ENCODE measurements around the gene PLEKHB1. TPM values are rescaled to one million over a fixed set of nuclear protein-coding genes. Genes with fewer than 3 reads are reported as not detected.

PLEKHB1 gene, protein sequence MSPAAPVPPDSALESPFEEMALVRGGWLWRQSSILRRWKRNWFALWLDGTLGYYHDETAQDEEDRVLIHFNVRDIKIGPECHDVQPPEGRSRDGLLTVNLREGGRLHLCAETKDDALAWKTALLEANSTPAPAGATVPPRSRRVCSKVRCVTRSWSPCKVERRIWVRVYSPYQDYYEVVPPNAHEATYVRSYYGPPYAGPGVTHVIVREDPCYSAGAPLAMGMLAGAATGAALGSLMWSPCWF
- 10 to 100 TPM in 1 of 2 donors, 1 to 10 TPM in 1; 9.6 to 38.8 TPM for total RNA-seq
- 10 to 100 TPM in 1 of 2 donors, 1 to 10 TPM in 1; 8.1 to 14.2 TPM for polyA plus RNA-seq
- long read RNA-seq, donor 1, transcript PLEKHB1-201 (7 exons, 2,016 nt), result major isoform, 5 of 7 reads
- long read RNA-seq, donor 1, partial matches to known transcripts, result 0 of 7 reads
- long read RNA-seq, donor 1, other reads (novel, unspliced or antisense), result 0 of 7 reads
- long read RNA-seq, donor 2, partial matches to known transcripts, result 0 of 2 reads
- long read RNA-seq, donor 2, other reads (novel, unspliced or antisense), result 0 of 2 reads
- long read RNA-seq, donor 3, partial matches to known transcripts, result 0 of 2 reads
- long read RNA-seq, donor 3, other reads (novel, unspliced or antisense), result 0 of 2 reads
- long read RNA-seq, donor 4, partial matches to known transcripts, result 0 of 2 reads
- long read RNA-seq, donor 4, other reads (novel, unspliced or antisense), result 0 of 2 reads
- long read RNA-seq, donor 5, partial matches to known transcripts, result 0 of 4 reads
- long read RNA-seq, donor 5, other reads (novel, unspliced or antisense), result 0 of 4 reads

DNA sequence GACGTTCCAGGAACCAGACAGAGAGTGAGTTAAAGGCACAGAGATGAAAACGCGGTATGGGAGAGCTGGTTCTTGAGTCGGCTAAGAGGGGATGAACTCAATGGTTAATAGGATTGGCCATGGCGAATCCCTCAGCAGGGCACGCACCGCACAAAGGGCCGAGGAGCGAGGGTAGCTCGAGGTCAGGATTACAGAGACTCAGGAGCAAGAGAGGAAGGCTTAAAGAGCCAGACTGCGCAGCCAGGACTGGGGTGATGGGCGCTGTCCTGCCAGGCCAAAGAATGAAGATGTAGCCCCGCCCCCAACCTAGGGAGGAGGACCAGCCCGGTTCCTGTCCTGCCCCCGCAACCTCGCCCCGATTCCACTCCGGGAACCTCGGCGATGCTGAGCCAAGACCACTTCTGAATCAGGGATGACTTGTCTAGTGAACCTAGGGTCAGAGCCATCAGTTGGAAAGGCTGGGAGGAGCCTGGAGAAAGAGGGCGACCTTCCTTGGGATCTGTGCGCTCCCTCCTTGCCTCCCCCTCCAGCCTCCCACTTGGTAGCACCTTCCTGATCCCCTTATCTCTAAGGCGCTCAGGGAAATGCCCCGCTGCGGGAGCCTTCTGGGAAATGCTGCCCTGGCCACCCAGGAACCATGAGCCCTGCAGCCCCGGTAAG, at the start of gene PLEKHB1:
PLEKHB1 (plus strand) TSS at position 610 of the 660 bp plus-strand sequence; CDS start at position 638, 28 bp downstream.
- Histone ChIP-seq H3K36me3 (ENCODE audit: control insufficient read depth in 4 of 4, insufficient read depth in 4 of 4, low read length in 4 of 4) (no peaks in the 10 kb centered on the region), H3K27ac (ENCODE audit: low read depth in 1 of 2, low read length in 1 of 2) (no peak within 1 kb of the TSS), H3K4me3 (no peak within 1 kb of the TSS), H3K9ac (ENCODE audit: insufficient read depth in 1 of 2, low read length in 2 of 2) (no peak within 1 kb of the TSS), H3K9me3 (ENCODE audit: control insufficient read depth in 4 of 4, insufficient read depth in 3 of 4, low read length in 3 of 4) (no peaks in the 10 kb centered on the region), H3K27me3 (ENCODE audit: control insufficient read depth in 3 of 3, insufficient read depth in 3 of 3, low read length in 2 of 3) (peaks cover 0 to 18% (median 7%) of the 10 kb centered on the region in 3 donors), H3K4me1 (ENCODE audit: control insufficient read depth in 5 of 5, insufficient read depth in 5 of 5, low read length in 5 of 5) (peaks cover 0 to 17% (median 0%) of the 10 kb centered on the region in 5 donors)
- ATAC-seq (ENCODE audit: insufficient read depth, low FRiP score) (no peak), DNase-seq (no peak)
- WGBS, 2 donors, result 57 to 70% methylated on average over 24 to 26 of the region's 26 CpGs
- TF ChIP-seq, protein P1, sequence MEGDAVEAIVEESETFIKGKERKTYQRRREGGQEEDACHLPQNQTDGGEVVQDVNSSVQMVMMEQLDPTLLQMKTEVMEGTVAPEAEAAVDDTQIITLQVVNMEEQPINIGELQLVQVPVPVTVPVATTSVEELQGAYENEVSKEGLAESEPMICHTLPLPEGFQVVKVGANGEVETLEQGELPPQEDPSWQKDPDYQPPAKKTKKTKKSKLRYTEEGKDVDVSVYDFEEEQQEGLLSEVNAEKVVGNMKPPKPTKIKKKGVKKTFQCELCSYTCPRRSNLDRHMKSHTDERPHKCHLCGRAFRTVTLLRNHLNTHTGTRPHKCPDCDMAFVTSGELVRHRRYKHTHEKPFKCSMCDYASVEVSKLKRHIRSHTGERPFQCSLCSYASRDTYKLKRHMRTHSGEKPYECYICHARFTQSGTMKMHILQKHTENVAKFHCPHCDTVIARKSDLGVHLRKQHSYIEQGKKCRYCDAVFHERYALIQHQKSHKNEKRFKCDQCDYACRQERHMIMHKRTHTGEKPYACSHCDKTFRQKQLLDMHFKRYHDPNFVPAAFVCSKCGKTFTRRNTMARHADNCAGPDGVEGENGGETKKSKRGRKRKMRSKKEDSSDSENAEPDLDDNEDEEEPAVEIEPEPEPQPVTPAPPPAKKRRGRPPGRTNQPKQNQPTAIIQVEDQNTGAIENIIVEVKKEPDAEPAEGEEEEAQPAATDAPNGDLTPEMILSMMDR (IDR thresholded peaks at IDR 0.05; ENCODE audit: control extremely low read depth, extremely low read depth), result no peak

GRCh38 chr11:73597336-73597955, 48.9 kb upstream of the PLEKHB1 start:
- Histone ChIP-seq H3K4me3 (peak overlapping the region; percentile 92), H3K9me3 (ENCODE audit: control insufficient read depth in 4 of 4, insufficient read depth in 3 of 4, low read length in 3 of 4) (peaks cover 0 to 3% (median 0%) of the 10 kb centered on the region in 4 donors), H3K9ac (ENCODE audit: insufficient read depth in 1 of 2, low read length in 2 of 2) (peak overlapping the region; percentile 8 to 81), H3K4me1 (ENCODE audit: control insufficient read depth in 5 of 5, insufficient read depth in 5 of 5, low read length in 5 of 5) (peaks cover 0 to 28% (median 12%) of the 10 kb centered on the region in 5 donors), H3K36me3 (ENCODE audit: control insufficient read depth in 4 of 4, insufficient read depth in 4 of 4, low read length in 4 of 4) (no peaks in the 10 kb centered on the region), H3K27ac (ENCODE audit: low read depth in 1 of 2, low read length in 1 of 2) (peak overlapping the region; percentile 80 to 87), H3K27me3 (ENCODE audit: control insufficient read depth in 3 of 3, insufficient read depth in 3 of 3, low read length in 2 of 3) (no peaks in the 10 kb centered on the region)
- ATAC-seq (ENCODE audit: insufficient read depth, low FRiP score) (no peak), DNase-seq (peak in 1 of 3 donors; percentile 29)
- WGBS, 2 donors, result 3 to 4% methylated on average over 27 of the region's 27 CpGs
- TF ChIP-seq, protein P1 (IDR thresholded peaks at IDR 0.05; ENCODE audit: control extremely low read depth, extremely low read depth), result no peak

- H3K9ac ChIP-seq (ENCODE audit: insufficient read depth in 1 of 2, low read length in 2 of 2), result peak within 1 kb of the TSS; percentile 8 to 88
- ATAC-seq (ENCODE audit: insufficient read depth, low FRiP score), result peak; percentile 98
- TF ChIP-seq, protein P1 (IDR thresholded peaks at IDR 0.05; ENCODE audit: control extremely low read depth, extremely low read depth), result no peak
- peaks cover 0 to 3% (median 0%) of the 10 kb centered on the region in 4 donors for H3K9me3 ChIP-seq (ENCODE audit: control insufficient read depth in 4 of 4, insufficient read depth in 3 of 4, low read length in 3 of 4)
- H3K36me3 ChIP-seq (ENCODE audit: control insufficient read depth in 4 of 4, insufficient read depth in 4 of 4, low read length in 4 of 4), result no peaks in the 10 kb centered on the region
- no peaks in the 10 kb centered on the region for H3K27me3 ChIP-seq (ENCODE audit: control insufficient read depth in 3 of 3, insufficient read depth in 3 of 3, low read length in 2 of 3)
- 0 to 1% methylated on average over 55 to 64 of the region's 64 CpGs for WGBS, 2 donors
- peaks cover 0 to 28% (median 12%) of the 10 kb centered on the region in 5 donors for H3K4me1 ChIP-seq (ENCODE audit: control insufficient read depth in 5 of 5, insufficient read depth in 5 of 5, low read length in 5 of 5)
- H3K4me3 ChIP-seq, result peak within 1 kb of the TSS; percentile 92
- H3K27ac ChIP-seq (ENCODE audit: low read depth in 1 of 2, low read length in 1 of 2), result peak within 1 kb of the TSS; percentile 80 to 87
- DNase-seq, result peak; percentile 97 to 99 (median 99)
Measured at GRCh38 chr11:73597956-73598718, 48.2 kb upstream of the PLEKHB1 start, which contains the start of gene FAM168A. FAM168A (minus strand) TSS chr11:73598112; CDS start chr11:73468474, 129,638 bp downstream.

Measured in lung (tissue), 16 donors.